GM23338 (cell line): Measurements from ENCODE around the gene SH3RF2.

Experiments
- CTCF ChIP-seq, 2 experiments: fragments of 200-600 bp in 1 of 2; sonication (generic) in 1 of 2; conservative IDR thresholded peaks; 2 replicates each; pipeline versions ENCODE4 v1.5.1 to v1.6.1; 2016 to 2017; ENCODE audit warnings: antibody characterized with exemption in 2 of 2, low read depth in 2 of 2, mild to moderate bottlenecking in 2 of 2, moderate library complexity in 1 of 2
- EZH2 ChIP-seq: fragments of 200-600 bp; sonication (generic); IDR thresholded peaks from one replicate; pipeline ENCODE4 v1.8.0; 2017; ENCODE audit warnings: antibody characterized with exemption, mild to moderate bottlenecking, low read depth; ENCODE audit not compliant: unreplicated experiment
- EZH2phosphoT487 ChIP-seq: fragments of 200-600 bp; sonication (generic); IDR thresholded peaks from one replicate; pipeline ENCODE4 v1.8.1; 2018; ENCODE audit warnings: antibody characterized with exemption; ENCODE audit not compliant: unreplicated experiment

GRCh38 chr5:145941096-145941447 lies 4.7 kb downstream of the SH3RF2 start:
- TF ChIP-seq EZH2 (no peak), CTCF (conservative IDR thresholded peaks at IDR 0.05; ENCODE audit: low read depth in 2 of 2) (no peak), EZH2phosphoT487 (no peak)
